ENCODE results near the gene ANKFY1.

ANKFY1 gene

GRCh38 chr17:4263282-4264215 lies at the start of gene ANKFY1:
Gene ANKFY1, minus strand, starts transcription at chr17:4263979. Its CDS starts 38 bp downstream, at chr17:4263941.
- peak; percentile 85 for DNase-seq (ENCODE audit: low spot score)

- DNase-seq (ENCODE audit: low spot score): no peak
These were observed 46.7 kb upstream of the ANKFY1 start for GRCh38 chr17:4310354-4311060.

- DNase-seq (ENCODE audit: low spot score): no peak
These were observed 46.1 kb upstream of the ANKFY1 start for GRCh38 chr17:4309897-4310296.

- DNase-seq (ENCODE audit: low spot score): no peak
These were observed 43.6 kb upstream of the ANKFY1 start for GRCh38 chr17:4307179-4307930.

GRCh38 chr17:4305224-4305623 lies 41.4 kb upstream of the ANKFY1 start:
- DNase-seq (ENCODE audit: low spot score): no peak

- peak; percentile 28 for DNase-seq (ENCODE audit: low spot score)
These were observed 40.7 kb upstream of the ANKFY1 start for GRCh38 chr17:4304417-4305027.

GRCh38 chr17:4301066-4301465 lies 37.3 kb upstream of the ANKFY1 start:
- no peak for DNase-seq (ENCODE audit: low spot score)

- no peak for DNase-seq (ENCODE audit: low spot score)
These were observed 33.6 kb upstream of the ANKFY1 start for GRCh38 chr17:4297351-4297750.

GRCh38 chr17:4295686-4296085 lies 31.9 kb upstream of the ANKFY1 start:
- DNase-seq (ENCODE audit: low spot score): no peak

- DNase-seq (ENCODE audit: low spot score): no peak
These were observed 29.8 kb upstream of the ANKFY1 start for GRCh38 chr17:4293572-4293971.

- DNase-seq (ENCODE audit: low spot score): no peak
These were observed 23.9 kb upstream of the ANKFY1 start for GRCh38 chr17:4287710-4288109.

- no peak for DNase-seq (ENCODE audit: low spot score)
These were observed 12.7 kb upstream of the ANKFY1 start for GRCh38 chr17:4276514-4276913.

GRCh38 chr17:4272972-4273368 lies 9.2 kb upstream of the ANKFY1 start:
- DNase-seq (ENCODE audit: low spot score): no peak

- no peak for DNase-seq (ENCODE audit: low spot score)
These were observed 8.6 kb upstream of the ANKFY1 start for GRCh38 chr17:4272213-4272971.

- DNase-seq (ENCODE audit: low spot score): no peak
These were observed 7.0 kb upstream of the ANKFY1 start for GRCh38 chr17:4270736-4271135.

- no peak for DNase-seq (ENCODE audit: low spot score)
These were observed 6.1 kb upstream of the ANKFY1 start for GRCh38 chr17:4269915-4270314.

GRCh38 chr17:4267402-4267801 lies 3.6 kb upstream of the ANKFY1 start:
- DNase-seq (ENCODE audit: low spot score): no peak

- no peak for DNase-seq (ENCODE audit: low spot score)
These were observed 2.8 kb upstream of the ANKFY1 start for GRCh38 chr17:4266550-4266949.

- no peak for DNase-seq (ENCODE audit: low spot score)
These were observed 1.1 kb downstream of the ANKFY1 start for GRCh38 chr17:4262703-4263102.

GRCh38 chr17:4261452-4261851 lies 2.3 kb downstream of the ANKFY1 start:
- DNase-seq (ENCODE audit: low spot score): no peak

GRCh38 chr17:4258867-4259266 lies 4.9 kb downstream of the ANKFY1 start:
- DNase-seq (ENCODE audit: low spot score): no peak
